ENCODE measurements around the gene SELENOS. TPM values are rescaled to one million over a fixed set of nuclear protein-coding genes. Genes with fewer than 3 reads are reported as not detected.

SELENOS gene
- polyA plus RNA-seq (2011; rRNA removed) (128 and 184 TPM in 2 replicates), polyA plus RNA-seq (2017; fragmentation: RNase III; extraction: RNeasy Plus Mini Kit Qiagen cat#74134 plus additional on column Dnase treatment) (90.2 to 97.9 TPM (median 93.9 TPM) in 3 replicates), polyA minus RNA-seq (2011; rRNA and poly(A)+ RNA removed) (43.3 and 43.9 TPM in 2 replicates)
- polyA plus RNA-seq (2012; cell fraction: cytosol; rRNA removed) = 111 and 113 TPM in 2 replicates
- 79.1 and 85.8 TPM in 2 replicates for polyA plus RNA-seq (2012; cell fraction: nucleus; rRNA removed)

GRCh38 chr15:101277038-101277822, at the start of gene SELENOS:
Gene SELENOS, minus strand, starts transcription at chr15:101277485. Its CDS starts 68 bp downstream, at chr15:101277417.
- FAIRE-seq = no peak
- peak; percentile 76 to 91 for DNase-seq (ENCODE audit: low read depth in 1 of 2, low spot score in 1 of 2)
- WGBS (ENCODE audit: missing lambda C conversion rate) = 1% methylated on average over 32 of the region's 91 CpGs
- Histone ChIP-seq H3K4me3 (peak within 1 kb of the TSS; percentile 77), H3K27ac (peak within 1 kb of the TSS; percentile 84 to 91), H3K4me1 (peaks cover 13% of the 10 kb centered on the region), H3K4me2 (peak within 1 kb of the TSS; percentile 78), H3K9me3 (no peaks in the 10 kb centered on the region)
- TF ChIP-seq MYC (IDR thresholded peaks at IDR 0.05; ENCODE audit: borderline replicate concordance, low read length) = peak; percentile 90
- TF ChIP-seq ZC3H11A (IDR thresholded peaks at IDR 0.05) = no peak
- TF ChIP-seq RAD21 (conservative IDR thresholded peaks at IDR 0.05 in 1 of 2, IDR thresholded peaks at IDR 0.05 in 1 of 2) = no peak
- TF ChIP-seq, protein P1, sequence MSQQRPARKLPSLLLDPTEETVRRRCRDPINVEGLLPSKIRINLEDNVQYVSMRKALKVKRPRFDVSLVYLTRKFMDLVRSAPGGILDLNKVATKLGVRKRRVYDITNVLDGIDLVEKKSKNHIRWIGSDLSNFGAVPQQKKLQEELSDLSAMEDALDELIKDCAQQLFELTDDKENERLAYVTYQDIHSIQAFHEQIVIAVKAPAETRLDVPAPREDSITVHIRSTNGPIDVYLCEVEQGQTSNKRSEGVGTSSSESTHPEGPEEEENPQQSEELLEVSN (IDR thresholded peaks at IDR 0.05; ENCODE audit: borderline replicate concordance, low read depth) = peak; percentile 49
- TF ChIP-seq JUN (IDR thresholded peaks at IDR 0.05) = peak; percentile 75 to 88
- no peak for TF ChIP-seq RNF2 (IDR thresholded peaks at IDR 0.05; ENCODE audit: borderline replicate concordance, low read depth)
- no peak for TF ChIP-seq HOXB13 (CRISPR knock-in tag; IDR thresholded peaks at IDR 0.05; ENCODE audit: low read depth)
- TF ChIP-seq MAX (IDR thresholded peaks at IDR 0.05) = peak; percentile 85
- TF ChIP-seq NR3C1 (IDR thresholded peaks at IDR 0.05) = no peak
- TF ChIP-seq BCL3 (IDR thresholded peaks at IDR 0.05) = peak; percentile 74; the same call in 2 of the 3 replicates
- no peak for TF ChIP-seq CEBPB (IDR thresholded peaks at IDR 0.05)
- TF ChIP-seq RFX5 (IDR thresholded peaks at IDR 0.05) = peak; percentile 83
- peak; percentile 93 for TF ChIP-seq PHF8 (IDR thresholded peaks at IDR 0.05; ENCODE audit: borderline replicate concordance, low read depth)
- TF ChIP-seq FOXS1 (CRISPR knock-in tag; IDR thresholded peaks at IDR 0.05) = no peak
- 0 out of 2 replicates have a peak, but pooled peaks have one; percentile 25 for TF ChIP-seq TP53 (CRISPR knock-in tag; IDR thresholded peaks at IDR 0.05)
- 0 out of 2 replicates have a peak, but pooled peaks have one; percentile 13 for TF ChIP-seq REST (IDR thresholded peaks at IDR 0.05)
- no peak for TF ChIP-seq EHF (CRISPR knock-in tag; IDR thresholded peaks at IDR 0.05)
- peak; percentile 70 for TF ChIP-seq POLR2A (IDR thresholded peaks at IDR 0.05; ENCODE audit: low read length)
- ChIA-PET CTCF (interaction anchor here (1.0 to 2.5 kb wide), 5 partner anchors 11 to 364 kb away, joined by 3 to 29 read pairs (median 6); partner anchors contain the start of gene SNRPA1), POLR2A (interaction anchor here (1.2 kb wide), 1 partner anchor 18 kb away, joined by 4 read pairs; the partner anchor contains the start of gene SNRPA1)
- peak; percentile 93 to 96 for ATAC-seq
